Measurements from ENCODE around the gene PIM1.

Gene PIM1

DNA sequence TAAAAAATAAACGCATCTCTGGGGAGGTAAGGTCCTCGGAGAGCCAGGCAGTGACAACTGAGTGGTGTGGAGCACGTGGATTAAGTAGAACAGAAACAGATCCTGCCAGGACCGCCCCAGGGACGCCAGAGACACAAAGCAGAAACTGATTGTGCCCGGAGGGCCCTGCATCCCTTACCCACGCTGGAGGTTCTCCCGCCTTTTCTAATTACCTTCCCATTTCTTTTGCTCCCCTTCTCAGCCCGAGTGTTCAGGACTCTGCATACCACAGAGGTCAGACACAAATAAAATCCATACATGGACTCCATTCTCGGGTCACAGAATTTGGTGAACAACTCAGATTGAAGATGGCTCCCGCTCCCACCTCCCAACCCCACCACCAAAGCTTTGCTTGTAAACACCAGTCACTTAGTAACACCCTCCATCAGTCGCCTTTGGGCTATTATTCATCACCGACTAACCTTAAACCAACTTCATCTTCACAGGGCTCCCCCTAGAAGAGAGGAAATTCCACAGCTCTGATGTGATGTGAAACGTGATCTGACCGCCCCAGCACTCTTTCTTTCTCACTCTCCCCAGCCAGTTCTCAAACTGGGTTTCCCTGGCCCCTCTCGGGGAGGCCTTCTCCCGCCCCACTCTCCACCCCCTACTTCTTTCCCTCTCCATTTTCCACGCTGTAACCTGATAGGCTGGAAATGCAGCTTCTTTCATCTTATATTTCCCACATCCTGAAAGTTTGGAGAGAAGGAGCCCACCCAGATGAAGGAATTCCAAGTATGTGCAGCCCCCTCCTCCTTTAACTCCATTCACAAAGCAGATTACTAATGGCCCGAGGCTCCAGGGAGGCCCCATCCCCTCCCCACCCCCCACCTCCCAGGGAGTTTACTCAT is 32.5 kb upstream of the PIM1 start:
- DNase-seq (ENCODE audit: extremely low read depth in 1 of 2, low read depth in 1 of 2): no peak

DNA sequence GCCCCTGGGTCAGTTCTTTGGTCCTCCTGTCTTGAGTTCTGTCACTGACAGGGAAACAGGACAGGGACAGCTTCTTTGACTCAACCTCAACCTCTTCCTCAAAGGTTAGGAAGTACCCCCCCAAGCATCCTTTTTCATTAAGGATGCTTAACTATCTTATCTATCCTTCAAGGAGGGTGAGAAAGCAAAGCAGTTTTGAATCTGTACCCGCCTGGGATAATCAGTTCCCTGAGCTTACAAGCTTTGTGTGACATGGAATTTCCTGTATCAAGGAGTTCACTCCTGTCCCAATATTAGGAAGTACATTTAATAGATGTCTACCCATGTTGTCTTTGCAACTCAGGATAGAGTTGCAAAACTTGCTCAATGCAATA is 31.1 kb upstream of the PIM1 start:
- DNase-seq (ENCODE audit: extremely low read depth in 1 of 2, low read depth in 1 of 2): no peak

DNA sequence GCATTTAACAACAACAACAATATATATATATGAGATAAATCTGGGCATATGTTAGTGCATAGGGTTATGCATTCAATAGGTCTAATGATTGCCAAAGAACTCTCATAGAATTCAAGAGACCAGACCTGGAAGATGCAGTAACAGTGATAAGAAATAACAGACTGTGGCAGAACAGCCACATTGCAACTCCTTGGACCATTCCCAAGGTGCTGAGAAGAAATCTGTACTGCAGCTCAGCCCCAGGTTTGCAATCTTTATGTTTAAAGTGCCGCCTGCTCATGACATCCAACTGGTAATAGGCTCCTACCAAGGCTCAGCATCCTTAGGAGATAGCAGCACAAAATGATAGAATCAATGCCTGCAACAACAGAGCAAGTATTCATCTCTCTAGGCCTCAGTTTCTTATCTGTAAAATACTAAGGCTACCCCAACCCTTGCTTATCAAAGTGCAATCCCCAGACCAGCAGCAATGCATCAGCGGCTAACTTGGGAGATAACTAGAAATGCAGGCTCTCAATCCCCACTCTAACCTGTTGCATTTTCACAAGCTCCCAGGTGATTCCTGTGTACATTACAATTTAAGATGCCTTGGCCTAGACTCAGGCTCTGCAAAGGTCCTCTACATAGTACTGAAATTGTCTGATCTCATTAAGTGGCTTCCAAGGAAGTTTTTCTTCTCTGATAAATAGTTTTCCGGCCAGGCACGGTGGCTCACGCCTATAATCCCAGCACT is 30.6 kb upstream of the PIM1 start:
- no peak for DNase-seq (ENCODE audit: extremely low read depth in 1 of 2, low read depth in 1 of 2)

DNA sequence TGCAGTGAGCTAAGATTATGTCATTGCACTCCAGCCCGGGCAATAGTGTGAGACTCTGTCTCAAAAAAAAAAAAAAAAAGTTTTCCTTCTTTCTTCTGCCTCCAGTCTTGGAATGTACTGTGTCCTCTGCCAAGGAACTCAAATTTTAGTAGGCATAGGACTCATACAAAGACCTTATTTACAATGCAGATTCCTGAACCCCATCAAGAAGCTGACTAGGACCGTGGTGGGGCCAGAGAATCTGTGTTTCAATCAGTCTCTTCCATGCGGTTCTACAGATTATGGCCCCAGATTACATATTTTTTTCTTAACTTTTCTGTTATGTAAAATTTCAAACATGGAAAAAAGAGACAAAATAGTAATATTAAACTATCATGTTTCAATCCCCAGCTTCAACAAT is 29.8 kb upstream of the PIM1 start:
- no peak for DNase-seq (ENCODE audit: extremely low read depth in 1 of 2, low read depth in 1 of 2)

DNA sequence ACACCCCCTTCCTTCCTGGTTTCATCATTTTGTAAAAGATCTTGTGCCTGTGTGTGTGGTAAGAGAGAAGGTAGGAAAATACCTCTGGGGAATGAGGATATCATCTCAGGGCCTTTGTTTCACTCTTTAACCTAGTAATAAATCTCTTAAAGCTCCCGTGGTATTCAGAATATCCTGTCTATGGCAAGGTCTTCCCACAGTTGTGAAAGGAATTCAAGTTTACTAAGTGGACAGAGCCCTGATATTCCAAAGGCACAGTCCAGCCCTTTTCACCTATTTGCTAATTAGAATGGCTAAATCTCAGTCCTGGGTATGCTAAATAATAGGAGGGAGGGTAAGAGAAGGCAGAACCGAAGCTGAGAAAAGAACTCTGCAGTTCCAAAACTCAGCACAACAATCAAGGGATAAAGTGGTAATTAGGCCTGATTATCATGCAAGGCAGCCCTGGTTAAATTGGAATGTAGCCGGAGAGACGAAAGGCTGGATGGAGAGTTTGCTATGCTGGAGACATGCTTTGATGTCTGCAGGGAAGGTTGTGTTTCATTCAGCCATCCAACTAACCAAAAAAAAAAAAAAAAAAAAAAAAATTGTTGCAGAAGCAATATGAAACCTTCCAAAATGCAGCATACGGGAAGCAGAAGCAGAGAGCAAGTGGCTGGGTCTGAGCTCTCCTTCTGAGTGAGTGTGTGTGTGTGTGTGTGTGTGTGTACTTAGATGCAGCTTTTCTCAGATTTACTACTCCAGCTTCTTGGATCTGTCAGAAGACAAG is 28.5 kb upstream of the PIM1 start:
- DNase-seq (ENCODE audit: extremely low read depth in 1 of 2, low read depth in 1 of 2): no peak

DNA sequence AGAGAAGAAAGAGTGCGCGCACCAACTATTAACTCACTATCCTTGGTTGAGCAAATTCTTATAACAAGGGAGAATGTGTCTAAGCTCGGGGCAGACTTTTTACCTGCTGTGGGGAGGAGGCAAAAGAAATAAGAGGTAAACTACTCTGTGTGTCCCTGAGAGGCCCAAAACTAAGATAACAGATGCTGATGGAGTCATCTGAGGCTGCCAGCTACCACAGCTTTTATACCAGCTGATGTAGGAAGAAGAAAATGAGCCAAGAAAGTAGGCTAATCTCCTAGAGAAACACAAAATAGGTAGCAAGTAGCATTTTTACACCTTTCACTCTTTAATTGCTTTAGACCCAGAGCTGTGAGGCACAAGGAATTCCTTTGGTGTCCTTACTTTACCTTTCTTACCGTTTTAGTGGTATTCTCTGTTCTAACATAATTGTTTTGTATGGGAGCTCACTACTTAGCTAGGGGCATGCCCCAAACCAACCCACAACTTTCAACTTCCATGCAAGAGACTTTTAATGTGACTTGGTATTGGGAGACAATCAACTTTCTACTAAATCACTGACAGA is 27.8 kb upstream of the PIM1 start:
- DNase-seq (ENCODE audit: extremely low read depth in 1 of 2, low read depth in 1 of 2): no peak

DNA sequence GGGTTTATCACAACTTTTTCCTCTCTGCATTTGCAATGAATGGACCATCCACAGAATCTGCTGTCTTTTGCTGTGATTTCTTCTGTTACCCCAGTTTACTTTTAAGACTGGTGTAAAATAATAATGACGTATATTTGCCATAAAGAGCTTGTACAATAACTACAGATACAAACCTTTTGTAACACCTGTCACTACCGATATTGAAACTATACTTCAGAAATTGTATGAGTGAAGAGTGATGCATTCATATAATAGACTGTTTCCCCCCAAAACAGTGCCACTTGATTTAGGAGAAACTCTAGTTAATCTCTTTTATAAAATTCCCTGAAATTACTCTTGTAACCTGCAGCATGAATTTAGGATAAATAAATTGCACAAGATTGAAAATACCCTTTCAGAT is 26.4 kb upstream of the PIM1 start:
- DNase-seq (ENCODE audit: extremely low read depth in 1 of 2, low read depth in 1 of 2): no peak

DNA sequence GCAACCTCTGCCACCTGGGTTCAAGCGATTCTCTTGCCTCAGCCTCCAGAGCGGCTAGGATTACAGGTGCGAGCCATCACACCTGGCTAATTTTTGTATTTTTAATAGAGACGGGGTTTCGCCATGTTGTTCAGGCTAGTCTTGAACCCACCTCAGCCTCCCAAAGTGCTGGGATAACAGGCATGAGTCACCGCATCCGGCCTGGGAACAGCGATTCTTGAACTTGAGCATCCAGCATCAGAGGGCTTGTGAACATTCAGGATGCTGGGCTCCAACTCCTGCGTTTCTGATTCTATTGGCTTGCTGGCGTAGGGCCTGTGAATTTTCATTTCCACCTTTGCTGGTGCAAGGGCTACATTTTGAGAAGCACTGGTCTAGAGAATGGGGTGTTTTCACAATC is 24.5 kb upstream of the PIM1 start:
- DNase-seq (ENCODE audit: extremely low read depth in 1 of 2, low read depth in 1 of 2): no peak

DNA sequence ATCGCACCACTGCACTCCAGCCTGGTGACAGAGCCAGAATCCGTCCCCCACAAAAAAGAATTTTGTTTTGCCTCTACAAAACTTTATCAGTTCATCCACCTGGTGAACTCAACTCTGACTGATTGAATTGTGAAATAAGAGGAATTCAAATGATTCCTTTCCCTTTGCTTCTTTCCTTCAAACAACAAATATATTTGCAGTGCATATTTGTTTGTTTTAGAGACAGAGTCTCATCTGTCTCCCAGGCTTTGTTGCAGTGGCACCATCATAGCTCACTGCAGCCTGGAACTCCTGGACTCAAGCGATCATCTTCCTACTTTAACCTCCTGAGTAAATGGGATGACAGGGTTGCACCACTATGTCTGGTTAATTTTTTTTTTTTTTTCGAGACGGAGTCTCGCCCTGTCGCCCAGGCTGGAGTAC is 23.2 kb upstream of the PIM1 start:
- no peak for DNase-seq (ENCODE audit: extremely low read depth in 1 of 2, low read depth in 1 of 2)

DNA sequence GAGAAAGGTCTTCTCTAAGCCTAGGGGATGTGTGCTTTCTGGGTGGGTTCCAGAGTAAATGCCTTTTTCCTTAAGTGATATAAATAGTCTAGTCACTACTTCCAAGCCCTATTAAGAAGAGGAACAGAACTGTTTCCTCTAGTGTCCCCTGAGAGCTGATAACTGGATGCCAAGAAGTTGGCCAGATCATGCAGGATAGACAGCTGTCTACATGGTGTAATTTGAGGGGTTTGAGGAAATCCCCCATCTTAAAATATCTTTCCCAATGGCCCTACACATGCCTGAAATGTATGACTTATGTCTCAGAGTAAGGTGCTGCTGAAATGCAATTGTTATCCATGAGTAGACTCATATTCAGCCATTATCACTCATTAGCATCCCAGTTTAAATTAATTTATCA is 20.2 kb upstream of the PIM1 start:
- no peak for DNase-seq (ENCODE audit: extremely low read depth in 1 of 2, low read depth in 1 of 2)

DNA sequence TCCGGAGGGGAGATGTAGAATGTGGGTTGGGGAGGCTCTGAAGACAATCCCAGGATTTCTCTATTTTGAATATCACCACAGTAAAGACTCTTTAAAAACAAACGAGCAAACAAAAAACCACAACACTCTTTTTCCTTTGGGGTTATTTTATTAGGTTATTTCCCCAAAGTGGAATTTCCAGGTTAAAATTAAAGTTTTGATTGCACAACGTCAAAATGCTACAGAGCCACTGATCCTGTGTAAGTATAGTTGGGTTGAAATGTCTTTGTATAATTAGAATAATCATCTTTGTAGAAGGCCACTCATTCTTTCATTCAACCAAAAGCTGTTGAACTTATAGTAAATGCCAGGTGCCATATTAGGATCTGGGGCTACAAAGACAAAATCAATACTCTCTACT is 19.6 kb upstream of the PIM1 start:
- DNase-seq (ENCODE audit: extremely low read depth in 1 of 2, low read depth in 1 of 2): no peak

DNA sequence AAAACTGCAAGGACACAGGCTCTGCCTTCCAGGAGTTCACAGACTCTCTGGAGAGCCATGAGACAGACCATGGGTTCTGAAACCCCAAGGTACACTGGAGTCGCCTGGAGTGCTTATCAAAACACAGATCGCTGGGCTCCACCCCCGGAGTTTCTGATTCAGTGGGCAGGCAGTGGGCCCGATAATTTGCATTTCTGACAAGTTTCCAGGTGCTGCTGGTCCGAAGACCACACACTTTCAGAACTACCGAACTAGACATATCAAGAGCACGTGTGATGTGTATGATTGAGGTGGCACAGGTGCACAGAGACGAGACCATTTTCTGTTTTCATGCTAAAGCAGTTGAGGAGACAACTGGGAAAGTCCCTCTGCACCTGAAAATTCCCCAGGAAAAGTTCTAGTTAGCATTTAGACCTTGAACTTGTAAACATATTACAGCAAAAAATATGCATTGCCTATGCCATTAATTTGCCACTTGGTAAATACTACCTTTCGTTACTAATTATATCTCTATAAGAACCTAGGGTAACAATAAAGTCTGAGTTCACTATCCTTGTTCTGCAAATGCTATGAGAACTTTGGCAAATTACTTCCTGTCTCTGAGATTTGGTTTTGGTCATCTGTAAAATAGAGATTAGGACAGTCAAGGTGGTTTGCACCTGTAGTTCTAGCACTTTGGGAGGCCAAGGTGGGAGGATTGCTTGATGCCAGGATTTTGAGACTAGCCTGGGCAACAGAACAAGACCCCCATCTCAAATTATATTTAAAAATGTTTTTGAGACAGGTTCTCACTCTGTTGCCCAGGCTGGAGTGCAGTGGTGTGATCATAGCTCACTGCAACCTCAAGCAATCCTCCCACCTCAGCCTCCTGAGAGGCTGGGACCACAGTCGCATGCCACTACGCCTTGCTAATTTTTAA is 14.3 kb upstream of the PIM1 start:
- DNase-seq (ENCODE audit: extremely low read depth in 1 of 2, low read depth in 1 of 2): no peak

DNA sequence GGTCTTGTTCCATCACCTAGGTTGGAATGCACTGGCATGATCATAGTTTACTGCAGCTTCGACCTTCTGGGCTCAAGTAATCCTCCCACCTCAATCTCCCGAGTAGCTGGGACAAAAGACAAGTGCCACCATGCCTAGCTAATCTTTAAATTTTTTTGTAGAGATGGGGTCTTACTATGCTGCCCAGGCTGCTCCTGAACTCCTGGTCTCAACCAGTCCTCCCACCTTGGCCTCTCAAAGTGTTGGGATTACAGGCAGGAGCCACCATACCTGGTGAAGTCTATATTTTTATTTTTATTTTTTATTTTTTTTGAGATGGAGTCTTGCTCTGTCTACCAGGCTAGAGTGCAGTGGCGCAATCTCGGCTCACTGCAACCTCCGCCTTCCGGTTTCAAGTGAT is 11.4 kb upstream of the PIM1 start:
- DNase-seq (ENCODE audit: extremely low read depth in 1 of 2, low read depth in 1 of 2): no peak

DNA sequence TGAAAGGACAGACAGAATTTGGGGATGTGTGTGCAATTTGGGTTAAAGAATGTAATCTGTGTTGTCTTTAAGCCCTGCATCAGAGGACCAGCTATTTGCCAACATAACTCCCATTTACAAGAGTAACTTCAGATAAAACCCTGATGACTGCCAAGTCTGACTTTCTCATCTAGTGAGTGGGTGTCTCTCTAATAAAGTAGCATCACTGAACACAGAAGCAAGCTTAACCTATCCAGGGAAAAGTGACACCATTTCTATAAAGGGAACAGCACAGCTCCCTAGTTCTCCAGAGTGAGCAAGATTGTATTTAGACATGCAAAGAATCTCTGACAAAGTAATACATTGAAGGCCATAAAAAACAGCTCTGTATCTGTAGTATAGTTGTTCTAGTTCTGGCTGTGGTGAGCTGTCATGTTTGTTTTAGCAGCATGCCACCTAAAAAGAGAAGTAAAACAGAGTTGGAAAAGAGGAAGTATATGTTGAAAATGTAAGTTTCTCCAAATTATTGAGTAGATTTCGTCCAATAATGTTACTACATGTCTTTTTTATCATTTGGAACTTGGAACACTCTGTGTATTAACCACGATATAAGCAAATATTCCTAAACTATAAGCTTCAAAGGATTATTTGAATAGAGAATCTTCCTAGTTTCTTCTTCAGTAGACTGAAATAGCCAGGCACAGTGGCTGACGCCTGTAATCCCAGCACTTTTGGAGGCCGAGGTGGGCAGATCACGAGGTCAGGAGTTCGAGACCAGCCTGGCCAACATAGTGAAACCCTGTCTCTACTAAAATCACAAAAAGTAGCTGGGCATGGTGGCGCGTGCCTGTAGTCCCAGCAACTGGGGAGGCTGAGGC is 8.8 kb upstream of the PIM1 start:
- no peak for DNase-seq (ENCODE audit: extremely low read depth in 1 of 2, low read depth in 1 of 2)

DNA sequence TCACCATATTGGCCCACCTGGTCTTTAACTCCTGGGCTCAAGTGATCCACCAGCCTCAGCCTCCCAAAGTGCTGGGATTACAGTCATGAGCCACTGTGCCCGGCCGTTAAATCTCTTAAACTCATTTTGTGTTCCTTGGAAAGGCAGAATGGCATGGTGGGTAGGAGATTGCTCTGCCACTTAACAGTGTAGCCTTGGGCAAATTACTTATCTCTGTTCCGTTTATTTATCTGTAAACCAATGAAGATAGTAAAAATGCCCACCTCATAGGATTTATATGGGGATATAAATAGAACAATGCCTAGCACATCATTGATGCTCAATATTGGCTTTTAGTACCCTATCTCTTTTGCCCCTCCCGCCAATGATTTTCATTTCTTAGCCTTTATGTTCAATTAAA is 7.2 kb upstream of the PIM1 start:
- DNase-seq (ENCODE audit: extremely low read depth in 1 of 2, low read depth in 1 of 2): no peak

DNA sequence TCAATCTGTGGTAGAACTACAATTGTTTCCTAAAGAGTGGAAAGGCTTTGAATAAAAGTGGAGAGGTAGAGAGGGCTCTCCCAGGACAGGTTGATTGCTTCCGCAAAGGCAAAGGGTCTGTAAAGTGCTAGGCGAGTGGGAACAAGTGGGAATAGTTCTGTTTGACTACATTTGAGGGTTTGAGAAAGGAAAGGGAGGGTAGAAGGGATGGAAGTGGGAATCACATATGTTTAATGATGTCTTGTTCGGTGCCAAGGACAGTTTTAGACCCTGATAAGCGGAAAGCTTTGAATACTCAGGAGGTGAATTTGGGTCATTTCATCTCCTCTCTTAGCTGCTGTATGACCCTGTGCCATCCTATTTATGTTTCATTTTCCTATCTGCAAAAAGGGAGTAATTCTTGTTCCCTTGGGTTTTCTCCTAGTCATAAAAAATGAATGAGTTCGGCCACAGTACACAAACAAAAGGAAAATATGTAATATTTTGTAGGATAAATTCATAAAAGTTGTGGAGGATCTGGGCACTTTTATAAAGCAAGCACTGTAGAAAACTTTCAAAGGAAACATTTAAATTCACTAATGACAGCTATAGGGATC is 1.7 kb upstream of the PIM1 start:
- DNase-seq (ENCODE audit: extremely low read depth in 1 of 2, low read depth in 1 of 2): no peak

DNA sequence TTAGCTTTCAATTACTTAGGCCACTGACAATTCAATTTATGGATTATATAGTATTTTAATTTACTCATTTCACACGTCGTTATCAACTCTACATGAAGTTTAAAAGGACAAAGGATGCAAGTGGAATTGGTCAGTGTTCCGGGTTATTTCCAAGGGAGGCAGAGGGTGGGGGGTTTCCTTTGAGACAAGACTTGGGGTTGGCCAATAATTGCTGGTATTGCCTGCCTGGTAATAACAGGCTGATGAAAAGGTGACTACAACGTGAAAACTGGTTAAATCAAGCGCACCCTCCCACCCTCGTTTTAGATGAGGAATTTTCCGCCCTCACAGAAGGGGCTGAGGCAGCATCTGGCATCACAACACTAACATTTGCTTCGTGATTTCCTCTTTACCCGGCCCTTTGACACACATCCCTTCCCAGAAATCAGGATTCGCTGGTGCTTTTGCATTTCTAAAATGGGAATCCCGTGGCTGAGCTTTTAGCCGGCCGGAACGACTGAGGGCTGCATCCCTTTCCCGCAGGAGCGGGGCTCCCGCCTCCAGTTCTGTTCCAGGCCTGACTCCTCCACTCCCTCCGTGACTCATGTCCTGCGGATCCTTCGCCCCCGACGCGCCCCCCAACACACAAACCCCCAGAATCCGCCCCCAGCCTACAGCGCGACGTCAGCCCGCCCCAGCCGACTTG is 999 bp upstream of the PIM1 start:
- no peak for DNase-seq (ENCODE audit: extremely low read depth in 1 of 2, low read depth in 1 of 2)
